Ovary (tissue), 3 donors: ENCODE data around the gene ZIC2.

Experiments used
- CTCF ChIP-seq, 3 donors: fragments of 450-650 bp in 2 of 3; fragments of 200-600 bp in 1 of 3; IDR thresholded peaks; one replicate each; pipeline versions ENCODE4 v1.5.1 to v1.8.0; 2016 to 2022; ENCODE audit warnings: antibody characterized with exemption in 3 of 3, mild to moderate bottlenecking in 1 of 3
- POLR2A ChIP-seq: fragments of 450-650 bp; IDR thresholded peaks from one replicate; pipeline ENCODE4 v1.6.1; 2017; ENCODE audit warnings: antibody characterized with exemption, mild to moderate bottlenecking, moderate library complexity
- donor health status: DM: no; HTN: no; CAD: no.

- TF ChIP-seq CTCF (IDR thresholded peaks at IDR 0.05) (no peak), POLR2A (no peak)
These were observed 11.5 kb upstream of the ZIC2 start for GRCh38 chr13:99969919-99970650.
